PC-3 (cell line): ENCODE data around the gene SLCO1C1. TPM values are rescaled to one million over a fixed set of nuclear protein-coding genes. Genes with fewer than 3 reads are reported as not detected.

ENCODE experiments used
- ATAC-seq: fragments of 200-7000 bp; cut with Tn5 transposase; 2 replicates; pipeline ENCODE4 v1.9.1; 2020; ENCODE audit warnings: mild to moderate bottlenecking, moderate library complexity
- BruUV-seq: library from RNA; stranded (reverse); fragments of 400-500 nt; replicated peaks from 2 replicates; lab custom pipeline; 2021; lab: Mats Ljungman, UMichigan
- CTCF ChIA-PET: fragments of 300-600 bp; sonication (Branson Sonifier 250); formaldehyde crosslinking; loops from one replicate; lab custom pipeline; 2022; ENCODE audit warnings: antibody characterized with exemption; lab: Charles Lee
- POLR2A ChIA-PET: fragments of 300-600 bp; sonication (Branson Sonifier 250); formaldehyde crosslinking; loops from one replicate; lab custom pipeline; 2022; ENCODE audit warnings: antibody characterized with exemption; ENCODE audit not compliant: unreplicated experiment; lab: Charles Lee
- DNase-seq: peaks from one replicate; pipeline ENCODE4 v3.0.0-alpha.2; 2015
- H2AFZ ChIP-seq: fragments of 300-600 bp; sonication (generic); 2 replicates; pipeline ENCODE4 v1.6.0; 2016; ENCODE audit warnings: antibody characterized with exemption, low read length
- H3F3A ChIP-seq: fragments of 300-600 bp; sonication (generic); one replicate; pipeline ENCODE4 v1.6.0; 2017; ENCODE audit warnings: antibody characterized with exemption, low read length, control low read depth, mild to moderate bottlenecking; ENCODE audit not compliant: unreplicated experiment
- H3K27ac ChIP-seq: fragments of 300-600 bp; sonication (generic); 2 replicates; pipeline ENCODE4 v1.5.1; 2016; ENCODE audit warnings: mild to moderate bottlenecking, low read length
- H3K27me3 ChIP-seq: fragments of 300-600 bp; sonication (generic); 2 replicates; pipeline ENCODE4 v1.6.1; 2016; ENCODE audit warnings: low read length, mixed read lengths
- H3K36me3 ChIP-seq: fragments of 300-600 bp; sonication (generic); 2 replicates; pipeline ENCODE4 v1.6.1; 2016; ENCODE audit warnings: low read depth, mixed run types, low read length, mixed read lengths
- H3K4me1 ChIP-seq: fragments of 300-600 bp; sonication (generic); 2 replicates; pipeline ENCODE4 v1.5.1; 2016; ENCODE audit warnings: low read length; ENCODE audit not compliant: insufficient read depth
- H3K4me2 ChIP-seq: fragments of 300-600 bp; sonication (generic); 2 replicates; pipeline ENCODE4 v1.6.0; 2016; ENCODE audit warnings: low read length
- H3K4me3 ChIP-seq: fragments of 300-600 bp; sonication (generic); 2 replicates; pipeline ENCODE4 v1.5.1; 2016; ENCODE audit warnings: mild to moderate bottlenecking, low read length, mixed read lengths
- H3K79me2 ChIP-seq: fragments of 300-600 bp; sonication (generic); 2 replicates; pipeline ENCODE4 v1.6.1; 2017; ENCODE audit warnings: low read length, mixed read lengths
- H3K9ac ChIP-seq: fragments of 300-600 bp; sonication (generic); 2 replicates; pipeline ENCODE4 v1.6.0; 2016; ENCODE audit warnings: mild to moderate bottlenecking, low read length
- H3K9me2 ChIP-seq: fragments of 300-600 bp; sonication (generic); replicated peaks from 2 replicates; pipeline ENCODE4 v1.6.1; 2016; ENCODE audit warnings: mixed run types, low read length, mixed read lengths
- H3K9me3 ChIP-seq: fragments of 300-600 bp; sonication (generic); 2 replicates; pipeline ENCODE4 v1.6.1; 2016; ENCODE audit warnings: low read length, mixed read lengths
- H4K20me1 ChIP-seq: fragments of 300-600 bp; sonication (generic); 2 replicates; pipeline ENCODE4 v1.6.1; 2016; ENCODE audit warnings: low read length, mixed read lengths
- EZH2 ChIP-seq: fragments of 300-600 bp; sonication (generic); IDR thresholded peaks from one replicate; pipeline ENCODE4 v1.6.1; 2017; ENCODE audit warnings: antibody characterized with exemption, mild to moderate bottlenecking, low read length; ENCODE audit not compliant: unreplicated experiment
- EZH2phosphoT487 ChIP-seq: fragments of 300-600 bp; sonication (generic); IDR thresholded peaks from 2 replicates; pipeline ENCODE4 v1.6.1; 2018; ENCODE audit warnings: mild to moderate bottlenecking, antibody characterized with exemption, low read length, borderline replicate concordance
- intact Hi-C: fragments of 100-400 bp; cut with micrococcal nuclease; formaldehyde crosslinking; loops from 2 replicates; pipeline ENCODE4 v1.9.0; 2023
- total RNA-seq: library from RNA; depleted of rRNA; stranded (reverse); fragments of >200 nt; gene quantifications from 2 replicates; pipeline ENCODE4 v1.2.3, GENCODE V29; 2014
- TF ChIP-seq, protein P1 (sequence below): fragments of 300-600 bp; sonication (generic); conservative IDR thresholded peaks from 2 replicates; pipeline ENCODE4 v1.5.1; 2017; ENCODE audit warnings: antibody characterized with exemption, low read depth, mild to moderate bottlenecking, low read length

The SLCO1C1 gene
- total RNA-seq, 1 experiment from 2014 or later: not detected

DNA sequence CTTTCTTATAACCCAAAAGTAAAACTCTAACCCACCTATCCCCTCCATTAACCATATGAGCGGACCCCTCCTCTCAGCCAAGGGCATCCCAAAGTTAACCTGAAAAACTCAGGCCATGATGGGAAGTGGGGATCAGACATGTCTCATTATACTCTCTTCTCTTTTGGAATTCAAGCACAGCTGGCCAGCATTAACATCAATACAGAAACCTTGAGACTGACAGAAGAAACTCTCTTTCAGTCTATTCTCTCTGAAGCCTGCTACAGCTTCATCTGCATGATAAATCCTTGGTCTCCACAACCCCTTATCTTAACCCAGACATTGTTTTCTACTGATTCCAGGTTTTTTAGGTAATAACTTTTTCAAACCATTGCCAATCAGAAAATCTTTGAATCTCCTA is 97.8 kb downstream of the SLCO1C1 start:
- BruUV-seq: no TSS peak
- Histone ChIP-seq H2AFZ (no peak overlapping the region), H3F3A (no peaks in the 10 kb centered on the region), H4K20me1 (no peaks in the 10 kb centered on the region), H3K27me3 (no peaks in the 10 kb centered on the region), H3K4me2 (no peak overlapping the region), H3K79me2 (no peaks in the 10 kb centered on the region), H3K27ac (no peak overlapping the region), H3K9me3 (no peaks in the 10 kb centered on the region), H3K9ac (no peak overlapping the region), H3K9me2 (no peaks in the 10 kb centered on the region), H3K4me3 (no peak overlapping the region), H3K4me1 (no peaks in the 10 kb centered on the region), H3K36me3 (peaks cover 26% of the 10 kb centered on the region)
- POLR2A ChIA-PET: no interaction called here
- CTCF ChIA-PET: no interaction called here
- no peak for DNase-seq
- no peak for ATAC-seq
- TF ChIP-seq EZH2 (no peak), EZH2phosphoT487 (no peak)
- TF ChIP-seq, protein P1, sequence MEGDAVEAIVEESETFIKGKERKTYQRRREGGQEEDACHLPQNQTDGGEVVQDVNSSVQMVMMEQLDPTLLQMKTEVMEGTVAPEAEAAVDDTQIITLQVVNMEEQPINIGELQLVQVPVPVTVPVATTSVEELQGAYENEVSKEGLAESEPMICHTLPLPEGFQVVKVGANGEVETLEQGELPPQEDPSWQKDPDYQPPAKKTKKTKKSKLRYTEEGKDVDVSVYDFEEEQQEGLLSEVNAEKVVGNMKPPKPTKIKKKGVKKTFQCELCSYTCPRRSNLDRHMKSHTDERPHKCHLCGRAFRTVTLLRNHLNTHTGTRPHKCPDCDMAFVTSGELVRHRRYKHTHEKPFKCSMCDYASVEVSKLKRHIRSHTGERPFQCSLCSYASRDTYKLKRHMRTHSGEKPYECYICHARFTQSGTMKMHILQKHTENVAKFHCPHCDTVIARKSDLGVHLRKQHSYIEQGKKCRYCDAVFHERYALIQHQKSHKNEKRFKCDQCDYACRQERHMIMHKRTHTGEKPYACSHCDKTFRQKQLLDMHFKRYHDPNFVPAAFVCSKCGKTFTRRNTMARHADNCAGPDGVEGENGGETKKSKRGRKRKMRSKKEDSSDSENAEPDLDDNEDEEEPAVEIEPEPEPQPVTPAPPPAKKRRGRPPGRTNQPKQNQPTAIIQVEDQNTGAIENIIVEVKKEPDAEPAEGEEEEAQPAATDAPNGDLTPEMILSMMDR: no peak
- intact Hi-C loops: no loop called here

DNA sequence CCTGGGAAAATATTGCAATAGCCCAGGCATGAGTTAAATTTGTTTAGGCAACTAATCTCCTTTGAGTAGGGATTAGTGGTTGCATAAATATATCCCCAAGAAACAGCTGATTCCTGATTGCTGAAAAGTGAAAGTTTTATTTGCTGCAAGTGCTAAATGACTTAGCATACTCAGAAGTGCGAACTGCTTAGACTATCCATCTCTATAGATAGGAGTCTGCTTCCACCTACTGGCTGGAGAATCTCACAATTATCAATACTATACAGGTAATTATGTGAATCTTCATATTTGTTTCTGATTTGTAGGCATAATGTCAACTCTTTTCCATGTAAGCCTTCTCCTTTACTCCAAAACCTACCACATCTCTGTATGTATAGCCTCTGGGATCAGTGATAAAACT is 103.4 kb downstream of the SLCO1C1 start:
- Histone ChIP-seq H3K4me2 (no peak overlapping the region), H2AFZ (no peak overlapping the region), H3K4me1 (no peaks in the 10 kb centered on the region), H3K9ac (no peak overlapping the region), H3F3A (no peaks in the 10 kb centered on the region), H3K27ac (no peak overlapping the region), H3K9me3 (no peaks in the 10 kb centered on the region), H3K36me3 (peaks cover 11% of the 10 kb centered on the region; the same call in 1 of the 2 replicates), H4K20me1 (no peaks in the 10 kb centered on the region), H3K27me3 (no peaks in the 10 kb centered on the region), H3K79me2 (no peaks in the 10 kb centered on the region), H3K9me2 (no peaks in the 10 kb centered on the region), H3K4me3 (no peak overlapping the region)
- BruUV-seq: no TSS peak
- ATAC-seq (0 out of 2 replicates have a peak, but pooled peaks have one; percentile 24), DNase-seq (peak; percentile 15)
- intact Hi-C loops: loop anchor here (1.0 kb wide), 1 partner anchor 152 kb away; no protein-coding TSS in a partner anchor
- CTCF ChIA-PET: no interaction called here
- TF ChIP-seq EZH2 (no peak), EZH2phosphoT487 (no peak)
- TF ChIP-seq, protein P1: no peak; the same call in 1 of the 2 replicates
- POLR2A ChIA-PET: interaction anchor here (0.6 kb wide), 1 partner anchor 117 kb away, joined by 4 read pairs; no protein-coding TSS in a partner anchor

DNA sequence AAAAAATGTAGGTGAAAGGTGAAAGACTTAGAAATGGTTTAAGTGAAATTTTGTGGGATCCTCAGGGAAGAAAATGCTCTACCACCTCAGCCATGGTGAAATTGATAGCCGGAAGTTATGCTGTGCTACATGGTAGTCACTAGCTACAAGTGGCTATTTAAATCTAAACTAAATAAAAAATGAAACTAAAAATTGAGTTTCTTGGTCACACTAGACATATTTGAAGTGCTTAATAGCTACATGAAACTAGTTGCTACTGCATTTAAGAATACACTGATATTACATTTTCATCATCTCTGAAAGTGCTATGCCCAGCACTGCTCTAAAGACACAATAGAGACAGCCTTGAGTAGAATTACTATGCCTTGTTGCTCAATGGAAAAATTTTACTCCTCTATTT is 105.0 kb downstream of the SLCO1C1 start:
- TF ChIP-seq, protein P1: no peak
- TF ChIP-seq EZH2 (no peak), EZH2phosphoT487 (no peak)
- no TSS peak for BruUV-seq
- Histone ChIP-seq H3K9me3 (no peaks in the 10 kb centered on the region), H2AFZ (no peak overlapping the region), H3K79me2 (no peaks in the 10 kb centered on the region), H4K20me1 (no peaks in the 10 kb centered on the region), H3K9me2 (no peaks in the 10 kb centered on the region), H3K4me2 (no peak overlapping the region), H3K27me3 (no peaks in the 10 kb centered on the region), H3K9ac (no peak overlapping the region), H3K27ac (no peak overlapping the region), H3F3A (no peaks in the 10 kb centered on the region), H3K4me3 (no peak overlapping the region), H3K36me3 (peaks cover 17% of the 10 kb centered on the region; the same call in 1 of the 2 replicates), H3K4me1 (no peaks in the 10 kb centered on the region)
- CTCF ChIA-PET: no interaction called here
- POLR2A ChIA-PET: no interaction called here
- DNase-seq: no peak
- intact Hi-C loops: no loop called here
- no peak for ATAC-seq
